ENCODE results near the gene LPO. TPM values are rescaled to one million over a fixed set of nuclear protein-coding genes. Genes with fewer than 3 reads are reported as not detected.

Gene LPO
- total RNA-seq, 2 donors from 2014 or later = not detected

GRCh38 chr17:58217766-58218165 is 20.6 kb upstream of the LPO start:
- DNase-seq (ENCODE audit: low spot score) (no peak), ATAC-seq (ENCODE audit: insufficient number of reproducible peaks, low FRiP score, low read depth) (no peak)
- no peak for TF ChIP-seq CTCF (IDR thresholded peaks at IDR 0.05)
- Histone ChIP-seq H3K9me3 (no peaks in the 10 kb centered on the region), H3K27ac (no peak overlapping the region), H3K4me3 (no peak overlapping the region), H3K4me1 (ENCODE audit: control insufficient read depth in 1 of 2, low read depth in 2 of 2) (peaks cover 5 to 8% of the 10 kb centered on the region in 2 donors), H3K27me3 (replicated peaks; ENCODE audit: insufficient read depth) (no peaks in the 10 kb centered on the region), H3K36me3 (peaks cover 6% of the 10 kb centered on the region)

GRCh38 chr17:58219007-58219788 is 19.2 kb upstream of the LPO start, which contains the start of gene MKS1:
Gene MKS1 (minus strand): TSS chr17:58219255. CDS start chr17:58219230, 25 bp downstream.
- H3K36me3 ChIP-seq = no peaks in the 10 kb centered on the region
- ATAC-seq (ENCODE audit: insufficient number of reproducible peaks, low FRiP score, low read depth) (peak; percentile 90), DNase-seq (ENCODE audit: low spot score) (peak; percentile 71)
- H3K27me3 ChIP-seq (replicated peaks; ENCODE audit: insufficient read depth) = no peaks in the 10 kb centered on the region
- H3K9me3 ChIP-seq = no peaks in the 10 kb centered on the region
- peak within 1 kb of the TSS; percentile 84 for H3K4me3 ChIP-seq
- TF ChIP-seq CTCF (IDR thresholded peaks at IDR 0.05) = peak; percentile 76
- H3K27ac ChIP-seq = peak within 1 kb of the TSS; percentile 61 to 71
- peaks cover 5 to 8% of the 10 kb centered on the region in 2 donors for H3K4me1 ChIP-seq (ENCODE audit: control insufficient read depth in 1 of 2, low read depth in 2 of 2)

- no peak for ATAC-seq (ENCODE audit: insufficient number of reproducible peaks, low FRiP score, low read depth)
- Histone ChIP-seq H3K36me3 (no peaks in the 10 kb centered on the region), H3K9me3 (no peaks in the 10 kb centered on the region), H3K27me3 (replicated peaks; ENCODE audit: insufficient read depth) (no peaks in the 10 kb centered on the region), H3K27ac (peak overlapping the region; percentile 61 to 71), H3K4me3 (peak overlapping the region; percentile 84), H3K4me1 (ENCODE audit: control insufficient read depth in 1 of 2, low read depth in 2 of 2) (peaks cover 5 to 8% of the 10 kb centered on the region in 2 donors)
- no peak for DNase-seq (ENCODE audit: low spot score)
- TF ChIP-seq CTCF (IDR thresholded peaks at IDR 0.05) = no peak
Observed at GRCh38 chr17:58219789-58220183, 18.6 kb upstream of the LPO start.

DNA sequence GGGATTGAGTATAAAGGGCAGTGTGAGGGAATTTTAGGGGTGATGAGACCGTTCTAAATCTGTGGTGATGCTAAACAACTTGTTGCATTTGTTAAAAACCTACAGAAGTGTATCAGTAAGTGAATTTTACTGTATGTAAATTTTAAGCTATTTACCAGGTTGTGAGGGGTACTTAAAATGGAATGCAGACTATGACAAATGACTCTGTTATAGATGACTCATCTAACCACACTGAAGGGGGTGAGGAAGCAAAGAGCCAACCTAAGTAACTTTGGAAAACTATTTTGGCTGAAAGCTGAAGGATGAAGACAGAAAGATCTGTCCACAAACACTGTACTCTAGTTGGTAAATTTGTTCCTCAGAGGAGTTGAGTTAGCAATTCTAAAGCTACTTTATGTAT is 14.1 kb upstream of the LPO start:
- Histone ChIP-seq H3K27ac (no peak overlapping the region), H3K36me3 (no peaks in the 10 kb centered on the region), H3K4me1 (ENCODE audit: control insufficient read depth in 1 of 2, low read depth in 2 of 2) (peaks cover 5 to 8% of the 10 kb centered on the region in 2 donors), H3K27me3 (replicated peaks; ENCODE audit: insufficient read depth) (no peaks in the 10 kb centered on the region), H3K9me3 (no peaks in the 10 kb centered on the region), H3K4me3 (no peak overlapping the region)
- no peak for TF ChIP-seq CTCF (IDR thresholded peaks at IDR 0.05)
- DNase-seq (ENCODE audit: low spot score) (no peak), ATAC-seq (ENCODE audit: insufficient number of reproducible peaks, low FRiP score, low read depth) (no peak)

DNA sequence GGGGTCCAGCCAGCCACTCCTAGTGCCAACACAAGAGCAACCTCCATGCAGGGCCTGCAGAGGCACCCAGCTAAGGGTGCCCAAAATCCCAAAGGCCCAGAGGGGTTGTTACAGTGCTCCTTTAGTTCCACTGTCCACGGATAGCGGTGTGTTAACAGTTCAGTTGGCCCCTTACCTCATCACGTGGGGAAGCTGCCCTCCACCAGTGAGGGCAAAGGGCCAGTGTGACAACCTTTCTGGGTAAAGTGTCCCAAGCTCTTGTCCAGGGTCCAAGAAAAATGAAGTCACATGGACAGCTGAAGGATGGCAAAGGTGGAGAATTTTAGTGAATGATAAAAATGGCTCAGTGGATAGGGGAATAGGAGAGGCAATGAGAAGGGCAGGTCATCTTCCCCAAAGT is 10.7 kb upstream of the LPO start:
- ATAC-seq (ENCODE audit: insufficient number of reproducible peaks, low FRiP score, low read depth) = no peak
- DNase-seq (ENCODE audit: low spot score) = no peak
- Histone ChIP-seq H3K9me3 (no peaks in the 10 kb centered on the region), H3K36me3 (no peaks in the 10 kb centered on the region), H3K4me3 (no peak overlapping the region), H3K27ac (no peak overlapping the region), H3K27me3 (replicated peaks; ENCODE audit: insufficient read depth) (no peaks in the 10 kb centered on the region), H3K4me1 (ENCODE audit: control insufficient read depth in 1 of 2, low read depth in 2 of 2) (no peaks in the 10 kb centered on the region)
- TF ChIP-seq CTCF (IDR thresholded peaks at IDR 0.05) = no peak
